GM21528 (cell line): Measurements from ENCODE around the gene ZIC4.

ENCODE experiments used
- ATAC-seq: cut with Tn5 transposase; IDR thresholded peaks from one replicate; pipeline ENCODE4 v1.9.1; 2021; ENCODE audit warnings: mild to moderate bottlenecking, moderate library complexity; ENCODE audit not compliant: unreplicated experiment, low FRiP score

Gene ZIC4

GRCh38 chr3:147407498-147408187 is 1.3 kb upstream of the ZIC4 start:
- no peak for ATAC-seq

- no peak for ATAC-seq
Measured at GRCh38 chr3:147407114-147407497, 763 bp upstream of the ZIC4 start.

GRCh38 chr3:147405231-147406027 is 914 bp downstream of the ZIC4 start:
- no peak for ATAC-seq

GRCh38 chr3:147404800-147405230 is 1.5 kb downstream of the ZIC4 start:
- ATAC-seq, result no peak

- no peak for ATAC-seq
Measured at GRCh38 chr3:147404000-147404799, 2.1 kb downstream of the ZIC4 start.

GRCh38 chr3:147403511-147403910 is 2.8 kb downstream of the ZIC4 start:
- ATAC-seq, result no peak

GRCh38 chr3:147402159-147402558 is 4.2 kb downstream of the ZIC4 start:
- no peak for ATAC-seq

- ATAC-seq, result no peak
Measured at GRCh38 chr3:147401421-147401820, 4.9 kb downstream of the ZIC4 start.

GRCh38 chr3:147400999-147401398 is 5.3 kb downstream of the ZIC4 start:
- ATAC-seq, result no peak

- ATAC-seq, result no peak
Measured at GRCh38 chr3:147400111-147400510, 6.2 kb downstream of the ZIC4 start.

- ATAC-seq, result no peak
Measured at GRCh38 chr3:147398813-147399534, 7.4 kb downstream of the ZIC4 start.

GRCh38 chr3:147397875-147398812 is 8.2 kb downstream of the ZIC4 start:
- ATAC-seq, result no peak

- no peak for ATAC-seq
Measured at GRCh38 chr3:147397155-147397874, 9.0 kb downstream of the ZIC4 start.

- no peak for ATAC-seq
Measured at GRCh38 chr3:147396712-147397046, 9.7 kb downstream of the ZIC4 start.

GRCh38 chr3:147395899-147396711 is 10.2 kb downstream of the ZIC4 start:
- no peak for ATAC-seq

GRCh38 chr3:147394884-147395225 is 11.5 kb downstream of the ZIC4 start:
- no peak for ATAC-seq

GRCh38 chr3:147393943-147394883 is 12.1 kb downstream of the ZIC4 start:
- no peak for ATAC-seq
